SJSA1 (cell line): Measurements from ENCODE around the gene ABHD17C. TPM values are rescaled to one million over a fixed set of nuclear protein-coding genes. Genes with fewer than 3 reads are reported as not detected.
A peak's percentile ranks its signal among the peaks of the same experiment; 100 is the strongest.
"Not testable (repeated sequence)": the region's sequence is repeated elsewhere in the genome, so short reads cannot be mapped to it uniquely, and the experiment has no call there.

Source experiments
- DNase-seq, 2 experiments: peaks; one replicate each; pipeline ENCODE4 v3.0.0-alpha.2; 2015 to 2020; ENCODE audit warnings: low spot score in 2 of 2, low read depth in 1 of 2
- H3K27ac ChIP-seq: fragments of 250-450 bp; sonication (Bioruptor Pico); 2 replicates; pipeline ENCODE4 v1.5.1; 2020; ENCODE audit warnings: mild to moderate bottlenecking, moderate library complexity
- H3K27me3 ChIP-seq: fragments of 250-450 bp; sonication (Bioruptor Pico); replicated peaks from 2 replicates; pipeline ENCODE4 v1.5.1; 2020; ENCODE audit warnings: mild to moderate bottlenecking, moderate library complexity
- H3K36me3 ChIP-seq: fragments of 250-450 bp; sonication (Bioruptor Pico); 2 replicates; pipeline ENCODE4 v1.5.1; 2020; ENCODE audit warnings: mild to moderate bottlenecking
- H3K4me1 ChIP-seq: fragments of 250-450 bp; sonication (Bioruptor Pico); replicated peaks from 2 replicates; pipeline ENCODE4 v1.6.1; 2021; ENCODE audit warnings: mild to moderate bottlenecking
- H3K4me3 ChIP-seq: fragments of 250-450 bp; sonication (Bioruptor Pico); 2 replicates; pipeline ENCODE4 v1.5.1; 2020; ENCODE audit warnings: mild to moderate bottlenecking
- H3K9me3 ChIP-seq: fragments of 250-450 bp; sonication (Bioruptor Pico); replicated peaks from 2 replicates; pipeline ENCODE4 v1.5.1; 2020; ENCODE audit warnings: mild to moderate bottlenecking
- total RNA-seq: library from RNA; depleted of rRNA; stranded (reverse); fragments of >200 nt; shearing (Covaris generic); gene quantifications from 2 replicates; pipeline ENCODE4 v1.2.3, GENCODE V29; 2014; rRNA removed

Gene ABHD17C
- total RNA-seq: 1.3 and 3.4 TPM in 2 replicates

GRCh38 chr15:80695099-80695910 lies at the start of gene ABHD17C:
TSS of gene ABHD17C (plus strand) at chr15:80695310. CDS start at chr15:80695430, 120 bp downstream.
- H3K27me3 ChIP-seq: no peaks in the 10 kb centered on the region
- DNase-seq: peak; percentile 58 to 62
- no peaks in the 10 kb centered on the region for H3K9me3 ChIP-seq
- H3K4me3 ChIP-seq: peak within 1 kb of the TSS; percentile 90
- peaks cover 32% of the 10 kb centered on the region for H3K4me1 ChIP-seq
- 0 out of 2 replicates have a peak within 1 kb of the TSS, but pooled peaks have one; percentile 18 for H3K27ac ChIP-seq
- no peaks in the 10 kb centered on the region for H3K36me3 ChIP-seq

- Histone ChIP-seq H3K9me3 (no peaks in the 10 kb centered on the region), H3K36me3 (no peaks in the 10 kb centered on the region), H3K4me1 (peaks cover 12% of the 10 kb centered on the region; the same call in 1 of the 2 replicates), H3K27ac (no peak overlapping the region; the same call in 1 of the 2 replicates), H3K4me3 (no peak overlapping the region), H3K27me3 (no peaks in the 10 kb centered on the region)
- DNase-seq: peak in 1 of 2 experiments; percentile 48
Measured at GRCh38 chr15:80645494-80646065, 49.5 kb upstream of the ABHD17C start.

GRCh38 chr15:80647424-80647823 lies 47.7 kb upstream of the ABHD17C start:
- H3K4me3 ChIP-seq, DNase-seq, H3K27ac ChIP-seq, H3K36me3 ChIP-seq, H3K27me3 ChIP-seq, H3K9me3 ChIP-seq: not testable (repeated sequence)
- peaks cover 12% of the 10 kb centered on the region; the same call in 1 of the 2 replicates for H3K4me1 ChIP-seq

- Histone ChIP-seq H3K36me3 (no peaks in the 10 kb centered on the region), H3K27me3 (no peaks in the 10 kb centered on the region)
- DNase-seq: no peak
Measured at GRCh38 chr15:80654299-80654698, 40.8 kb upstream of the ABHD17C start.

GRCh38 chr15:80659375-80659774 lies 35.7 kb upstream of the ABHD17C start:
- Histone ChIP-seq H3K4me3 (no peak overlapping the region), H3K27ac (no peak overlapping the region), H3K9me3 (no peaks in the 10 kb centered on the region), H3K27me3 (no peaks in the 10 kb centered on the region), H3K4me1 (peaks cover 9% of the 10 kb centered on the region), H3K36me3 (no peaks in the 10 kb centered on the region)
- DNase-seq: no peak

More at GRCh38 chr15:80654299-80654698, 40.8 kb upstream of the ABHD17C start:
- Histone ChIP-seq H3K9me3 (no peaks in the 10 kb centered on the region), H3K27ac (no peak overlapping the region), H3K4me1 (peaks cover 1% of the 10 kb centered on the region), H3K4me3 (no peak overlapping the region)

GRCh38 chr15:80660119-80660518 lies 35.0 kb upstream of the ABHD17C start:
- Histone ChIP-seq H3K36me3 (no peaks in the 10 kb centered on the region), H3K9me3 (no peaks in the 10 kb centered on the region), H3K27me3 (no peaks in the 10 kb centered on the region), H3K4me3 (no peak overlapping the region), H3K27ac (no peak overlapping the region), H3K4me1 (peaks cover 9% of the 10 kb centered on the region)
- no peak for DNase-seq

- no peaks in the 10 kb centered on the region for H3K36me3 ChIP-seq
- H3K27me3 ChIP-seq: no peaks in the 10 kb centered on the region
- no peak overlapping the region for H3K4me3 ChIP-seq
- H3K9me3 ChIP-seq: no peaks in the 10 kb centered on the region
- H3K27ac ChIP-seq: no peak overlapping the region
- H3K4me1 ChIP-seq: peaks cover 9% of the 10 kb centered on the region
- no peak for DNase-seq
Measured at GRCh38 chr15:80662129-80662528, 33.0 kb upstream of the ABHD17C start.

- no peaks in the 10 kb centered on the region for H3K27me3 ChIP-seq
- no peak overlapping the region for H3K27ac ChIP-seq
- peaks cover 9% of the 10 kb centered on the region for H3K4me1 ChIP-seq
- no peak for DNase-seq
- H3K9me3 ChIP-seq: no peaks in the 10 kb centered on the region
- H3K4me3 ChIP-seq: no peak overlapping the region
- H3K36me3 ChIP-seq: no peaks in the 10 kb centered on the region
Measured at GRCh38 chr15:80662757-80663553, 32.2 kb upstream of the ABHD17C start.

GRCh38 chr15:80665151-80665550 lies 30.0 kb upstream of the ABHD17C start:
- DNase-seq: no peak
- Histone ChIP-seq H3K27ac (no peak overlapping the region), H3K4me1 (no peaks in the 10 kb centered on the region), H3K36me3 (no peaks in the 10 kb centered on the region), H3K4me3 (no peak overlapping the region), H3K9me3 (no peaks in the 10 kb centered on the region), H3K27me3 (no peaks in the 10 kb centered on the region)

GRCh38 chr15:80667936-80668335 lies 27.2 kb upstream of the ABHD17C start:
- Histone ChIP-seq H3K27me3 (no peaks in the 10 kb centered on the region), H3K4me1 (no peaks in the 10 kb centered on the region), H3K27ac (no peak overlapping the region), H3K36me3 (no peaks in the 10 kb centered on the region), H3K4me3 (no peak overlapping the region), H3K9me3 (no peaks in the 10 kb centered on the region)
- no peak for DNase-seq

GRCh38 chr15:80668546-80669236 lies 26.4 kb upstream of the ABHD17C start:
- H3K9me3 ChIP-seq: no peaks in the 10 kb centered on the region
- H3K4me1 ChIP-seq: no peaks in the 10 kb centered on the region
- H3K27ac ChIP-seq: no peak overlapping the region
- H3K27me3 ChIP-seq: no peaks in the 10 kb centered on the region
- no peak overlapping the region for H3K4me3 ChIP-seq
- no peak for DNase-seq
- H3K36me3 ChIP-seq: no peaks in the 10 kb centered on the region

GRCh38 chr15:80669663-80670273 lies 25.3 kb upstream of the ABHD17C start:
- Histone ChIP-seq H3K4me3 (no peak overlapping the region), H3K27ac (no peak overlapping the region), H3K36me3 (no peaks in the 10 kb centered on the region), H3K9me3 (no peaks in the 10 kb centered on the region), H3K27me3 (no peaks in the 10 kb centered on the region), H3K4me1 (no peaks in the 10 kb centered on the region)
- no peak for DNase-seq
